Measurements from ENCODE around the gene MCFD2. TPM values are rescaled to one million over a fixed set of nuclear protein-coding genes. Genes with fewer than 3 reads are reported as not detected.
A peak's percentile ranks its signal among the peaks of the same experiment; 100 is the strongest.

MCFD2 gene
- total RNA-seq, 1 donor from 2014 or later = 50.7 TPM

GRCh38 chr2:46939626-46940359, 24.2 kb upstream of the MCFD2 start:
- ChIA-PET CTCF (interaction anchor here (0.8 to 1.0 kb wide), 2 partner anchors 9 to 11 kb away, joined by 3 read pairs; no protein-coding TSS in a partner anchor), POLR2A (no interaction called here)
- H3K4me1 Mint-ChIP-seq = peaks cover 64% of the 10 kb centered on the region
- H3K27ac Mint-ChIP-seq = peak overlapping the region; percentile 91
- H3K9me3 Mint-ChIP-seq = no peaks in the 10 kb centered on the region
- peaks cover 32% of the 10 kb centered on the region for H3K36me3 Mint-ChIP-seq (ENCODE audit: low read depth)
- intact Hi-C loops (cut with micrococcal nuclease) = no loop called here
- H3K27me3 Mint-ChIP-seq = no peaks in the 10 kb centered on the region
- peak overlapping the region; percentile 92 for H3K4me3 Mint-ChIP-seq
- TF ChIP-seq, protein P1, sequence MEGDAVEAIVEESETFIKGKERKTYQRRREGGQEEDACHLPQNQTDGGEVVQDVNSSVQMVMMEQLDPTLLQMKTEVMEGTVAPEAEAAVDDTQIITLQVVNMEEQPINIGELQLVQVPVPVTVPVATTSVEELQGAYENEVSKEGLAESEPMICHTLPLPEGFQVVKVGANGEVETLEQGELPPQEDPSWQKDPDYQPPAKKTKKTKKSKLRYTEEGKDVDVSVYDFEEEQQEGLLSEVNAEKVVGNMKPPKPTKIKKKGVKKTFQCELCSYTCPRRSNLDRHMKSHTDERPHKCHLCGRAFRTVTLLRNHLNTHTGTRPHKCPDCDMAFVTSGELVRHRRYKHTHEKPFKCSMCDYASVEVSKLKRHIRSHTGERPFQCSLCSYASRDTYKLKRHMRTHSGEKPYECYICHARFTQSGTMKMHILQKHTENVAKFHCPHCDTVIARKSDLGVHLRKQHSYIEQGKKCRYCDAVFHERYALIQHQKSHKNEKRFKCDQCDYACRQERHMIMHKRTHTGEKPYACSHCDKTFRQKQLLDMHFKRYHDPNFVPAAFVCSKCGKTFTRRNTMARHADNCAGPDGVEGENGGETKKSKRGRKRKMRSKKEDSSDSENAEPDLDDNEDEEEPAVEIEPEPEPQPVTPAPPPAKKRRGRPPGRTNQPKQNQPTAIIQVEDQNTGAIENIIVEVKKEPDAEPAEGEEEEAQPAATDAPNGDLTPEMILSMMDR (IDR thresholded peaks at IDR 0.05) = no peak
- ATAC-seq (ENCODE audit: low read depth) (no peak), DNase-seq (no peak)

DNA sequence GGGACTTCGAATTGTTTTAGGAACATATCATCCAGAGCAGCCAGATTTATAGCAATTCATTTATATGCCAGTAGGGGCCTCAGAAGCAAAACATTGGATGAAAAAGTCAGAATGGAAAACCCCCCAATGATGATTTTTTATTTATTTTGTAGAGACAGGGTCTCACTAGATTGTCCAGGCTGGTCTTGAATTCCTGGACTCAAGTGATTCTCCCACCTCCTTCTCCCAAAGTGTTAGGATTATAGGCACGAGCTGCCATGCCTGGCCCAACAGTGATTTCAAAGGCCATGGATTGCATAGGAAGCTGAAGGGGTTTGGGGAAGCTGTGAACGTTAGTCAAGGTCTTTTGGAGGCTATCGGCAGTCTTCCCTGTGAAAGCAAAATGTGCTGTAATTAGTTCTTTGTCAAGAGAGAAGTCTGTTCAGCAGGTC, 21.9 kb upstream of the MCFD2 start:
- Mint-ChIP-seq H3K27me3 (no peaks in the 10 kb centered on the region), H3K27ac (peak overlapping the region; percentile 14), H3K4me1 (peaks cover 62% of the 10 kb centered on the region), H3K4me3 (no peak overlapping the region), H3K9me3 (no peaks in the 10 kb centered on the region), H3K36me3 (ENCODE audit: low read depth) (peaks cover 20% of the 10 kb centered on the region)
- intact Hi-C loops (cut with micrococcal nuclease) = no loop called here
- no peak for DNase-seq
- ChIA-PET CTCF (interaction anchor here (1.0 to 3.4 kb wide), 3 partner anchors 14 to 385 kb away, joined by 3 to 9 read pairs (median 3); no protein-coding TSS in a partner anchor), POLR2A (interaction anchor here (0.6 kb wide), 2 partner anchors 16 to 31 kb away, joined by 3 to 4 read pairs; no protein-coding TSS in a partner anchor)
- TF ChIP-seq, protein P1 (IDR thresholded peaks at IDR 0.05) = no peak
- no peak for ATAC-seq (ENCODE audit: low read depth)

- intact Hi-C loops (cut with micrococcal nuclease) = no loop called here
- TF ChIP-seq, protein P1 (IDR thresholded peaks at IDR 0.05) = no peak
- ATAC-seq (ENCODE audit: low read depth) (no peak), DNase-seq (no peak)
- H3K36me3 Mint-ChIP-seq (ENCODE audit: low read depth) = peaks cover 12% of the 10 kb centered on the region
- CTCF ChIA-PET = interaction anchor here (1.3 to 3.4 kb wide), 3 partner anchors 13 to 28 kb away, joined by 3 to 9 read pairs (median 4); no protein-coding TSS in a partner anchor
- POLR2A ChIA-PET = interaction anchor here (0.6 to 0.7 kb wide), 2 partner anchors 32 to 49 kb away, joined by 3 to 4 read pairs; no protein-coding TSS in a partner anchor
- no peaks in the 10 kb centered on the region for H3K27me3 Mint-ChIP-seq
- no peak overlapping the region for H3K27ac Mint-ChIP-seq
- H3K4me3 Mint-ChIP-seq = no peak overlapping the region
- H3K9me3 Mint-ChIP-seq = no peaks in the 10 kb centered on the region
- H3K4me1 Mint-ChIP-seq = peaks cover 64% of the 10 kb centered on the region
Observed at GRCh38 chr2:46936566-46936965, 21.0 kb upstream of the MCFD2 start.

DNA sequence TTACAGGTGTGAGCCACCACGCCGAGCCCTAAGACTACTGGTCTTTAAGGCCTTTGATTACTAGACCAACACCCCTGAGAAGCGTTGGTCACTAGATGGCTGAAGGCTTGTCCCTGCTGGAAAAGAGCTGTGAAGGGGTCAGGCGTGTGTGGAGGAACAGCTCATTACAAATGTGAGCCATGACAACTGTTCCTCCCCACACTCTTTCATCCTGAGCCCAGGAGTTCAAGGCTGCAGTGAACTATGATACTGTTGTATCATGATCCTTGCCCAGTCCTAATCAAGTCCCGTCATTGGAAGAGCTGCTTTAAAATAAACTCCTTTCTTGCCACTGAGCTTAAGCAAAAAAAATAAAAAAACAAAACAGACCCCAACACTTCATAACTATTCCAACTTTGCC, 19.5 kb upstream of the MCFD2 start:
- no peak overlapping the region for H3K4me3 Mint-ChIP-seq
- DNase-seq (no peak), ATAC-seq (ENCODE audit: low read depth) (no peak)
- H3K27ac Mint-ChIP-seq = no peak overlapping the region
- no peaks in the 10 kb centered on the region for H3K27me3 Mint-ChIP-seq
- POLR2A ChIA-PET = interaction anchor here (0.7 to 1.2 kb wide), 3 partner anchors 9 to 48 kb away, joined by 3 to 6 read pairs (median 3); no protein-coding TSS in a partner anchor
- CTCF ChIA-PET = interaction anchor here (1.3 to 3.4 kb wide), 3 partner anchors 11 to 388 kb away, joined by 4 to 9 read pairs (median 5); no protein-coding TSS in a partner anchor
- H3K4me1 Mint-ChIP-seq = peaks cover 62% of the 10 kb centered on the region
- intact Hi-C loops (cut with micrococcal nuclease) = no loop called here
- no peaks in the 10 kb centered on the region for H3K9me3 Mint-ChIP-seq
- H3K36me3 Mint-ChIP-seq (ENCODE audit: low read depth) = peaks cover 7% of the 10 kb centered on the region
- TF ChIP-seq, protein P1 (IDR thresholded peaks at IDR 0.05) = no peak

GRCh38 chr2:46929612-46930011, 14.0 kb upstream of the MCFD2 start:
- DNase-seq = no peak
- ChIA-PET POLR2A (interaction anchor here (0.7 to 1.4 kb wide), 2 partner anchors 14 to 49 kb away, joined by 3 to 4 read pairs; partner anchors contain the start of gene MCFD2), CTCF (interaction anchor here (2.8 kb wide), 1 partner anchor 11 kb away, joined by 13 read pairs; no protein-coding TSS in a partner anchor)
- intact Hi-C loops (cut with micrococcal nuclease) = no loop called here
- Mint-ChIP-seq H3K4me3 (no peak overlapping the region), H3K9me3 (peaks cover 6% of the 10 kb centered on the region), H3K27ac (no peak overlapping the region), H3K36me3 (ENCODE audit: low read depth) (peaks cover 7% of the 10 kb centered on the region), H3K27me3 (no peaks in the 10 kb centered on the region), H3K4me1 (peaks cover 29% of the 10 kb centered on the region)
- TF ChIP-seq, protein P1 (IDR thresholded peaks at IDR 0.05) = no peak
- no peak for ATAC-seq (ENCODE audit: low read depth)
